Measurements from ENCODE around the gene AKAP13.

Gene AKAP13

GRCh38 chr15:85687329-85687728 is 306.9 kb downstream of the AKAP13 start:
- Mint-ChIP-seq H3K4me1 (peaks cover 19% of the 10 kb centered on the region), H3K27ac (no peak overlapping the region), H3K27me3 (ENCODE audit: low read depth) (no peaks in the 10 kb centered on the region), H3K4me3 (no peak overlapping the region), H3K36me3 (ENCODE audit: low read depth) (peaks cover 47% of the 10 kb centered on the region), H3K9me3 (no peaks in the 10 kb centered on the region)
- no peak for TF ChIP-seq CTCF (IDR thresholded peaks at IDR 0.05; ENCODE audit: unreplicated experiment in 3 of 3)

DNA sequence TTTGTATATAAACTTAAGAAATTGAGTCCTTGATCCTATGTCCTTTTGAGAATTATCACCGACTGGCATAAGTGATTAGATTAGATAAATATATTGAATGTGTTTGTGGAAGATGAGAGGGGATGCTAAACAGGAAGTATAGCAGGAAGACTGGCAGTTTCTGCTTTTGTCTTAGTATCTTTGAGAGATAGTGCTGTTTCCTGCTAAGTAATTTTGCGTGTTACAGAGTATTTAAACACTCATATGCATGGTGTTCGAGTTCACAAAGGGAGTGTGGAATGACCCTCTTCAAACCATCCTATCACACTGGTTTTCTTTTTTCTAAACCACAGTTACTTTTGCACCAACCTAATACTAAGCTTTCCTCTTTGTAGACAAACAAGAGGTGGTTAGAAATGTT is 308.3 kb downstream of the AKAP13 start:
- no peaks in the 10 kb centered on the region for H3K27me3 Mint-ChIP-seq (ENCODE audit: low read depth)
- no peak overlapping the region for H3K4me3 Mint-ChIP-seq
- TF ChIP-seq CTCF (IDR thresholded peaks at IDR 0.05; ENCODE audit: unreplicated experiment in 3 of 3) = no peak
- H3K36me3 Mint-ChIP-seq (ENCODE audit: low read depth) = peaks cover 51% of the 10 kb centered on the region
- peaks cover 19% of the 10 kb centered on the region for H3K4me1 Mint-ChIP-seq
- H3K27ac Mint-ChIP-seq = peak overlapping the region; percentile 90 to 95 (median 93)
- no peaks in the 10 kb centered on the region for H3K9me3 Mint-ChIP-seq

DNA sequence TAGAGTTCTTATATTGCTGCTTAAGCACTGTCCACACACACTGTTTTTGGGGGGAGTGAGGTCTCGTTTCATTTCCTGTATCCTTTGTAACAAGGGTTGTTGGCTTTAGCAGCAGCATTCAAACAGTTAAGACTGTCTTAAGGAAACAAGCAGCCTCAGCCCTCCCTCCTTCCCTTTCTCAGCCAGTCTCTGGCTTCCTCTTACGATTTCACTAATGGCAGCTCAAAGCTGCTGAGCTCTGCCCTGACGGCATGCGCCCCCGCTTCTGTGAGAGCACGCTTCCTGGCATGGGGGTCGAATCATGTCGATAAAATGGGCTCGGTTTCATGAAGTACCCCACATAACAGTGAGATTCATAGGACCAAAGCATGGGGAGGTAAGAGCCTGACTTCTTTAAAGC is 309.3 kb downstream of the AKAP13 start:
- TF ChIP-seq CTCF (IDR thresholded peaks at IDR 0.05; ENCODE audit: unreplicated experiment in 3 of 3) = no peak
- Mint-ChIP-seq H3K9me3 (no peaks in the 10 kb centered on the region), H3K36me3 (ENCODE audit: low read depth) (peaks cover 45% of the 10 kb centered on the region), H3K27me3 (ENCODE audit: low read depth) (no peaks in the 10 kb centered on the region), H3K27ac (peak overlapping the region; percentile 90 to 95 (median 93)), H3K4me3 (peak overlapping the region; percentile 86 to 88 (median 86)), H3K4me1 (peaks cover 19% of the 10 kb centered on the region)

DNA sequence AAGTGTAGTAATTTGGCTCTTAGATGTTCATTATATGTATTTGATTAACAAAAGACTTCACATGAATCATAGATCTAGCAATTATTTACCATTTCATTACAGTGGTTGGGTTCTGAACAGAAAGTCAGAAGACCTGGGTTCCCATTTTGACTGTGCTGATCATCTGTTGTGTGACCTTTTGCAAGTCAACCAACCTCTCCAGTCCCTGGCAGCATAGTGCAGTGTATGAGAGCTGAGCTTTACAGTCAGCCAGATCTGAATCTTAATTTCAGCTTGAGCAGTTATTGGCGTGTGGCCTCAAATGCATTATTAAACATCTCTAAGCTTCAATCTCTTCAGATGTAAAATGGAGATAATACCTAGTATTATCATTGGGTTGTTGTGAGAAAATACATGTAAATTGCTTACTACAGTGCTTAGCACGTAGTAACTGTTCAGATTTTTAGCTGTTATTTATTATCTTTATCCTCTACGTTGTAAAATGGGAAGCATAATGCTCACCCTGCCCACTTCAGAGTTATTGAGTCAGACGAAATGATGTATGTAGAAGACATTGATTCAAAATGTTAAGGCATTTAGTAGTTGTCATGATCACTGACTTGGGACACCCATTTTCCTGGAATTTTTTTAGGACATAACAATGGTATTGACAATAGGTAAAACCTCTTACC is 310.3 kb downstream of the AKAP13 start:
- peak overlapping the region; percentile 70 to 93 (median 90) for H3K27ac Mint-ChIP-seq
- H3K27me3 Mint-ChIP-seq (ENCODE audit: low read depth) = no peaks in the 10 kb centered on the region
- H3K4me1 Mint-ChIP-seq = peaks cover 19% of the 10 kb centered on the region
- TF ChIP-seq CTCF (IDR thresholded peaks at IDR 0.05; ENCODE audit: unreplicated experiment in 3 of 3) = no peak
- H3K36me3 Mint-ChIP-seq (ENCODE audit: low read depth) = peaks cover 44% of the 10 kb centered on the region
- H3K4me3 Mint-ChIP-seq = peak overlapping the region; percentile 60 to 78 (median 78)
- H3K9me3 Mint-ChIP-seq = no peaks in the 10 kb centered on the region

GRCh38 chr15:85691350-85692240 is 311.2 kb downstream of the AKAP13 start:
- peak overlapping the region in 2 of 3 experiments; percentile 4 to 31 for H3K4me3 Mint-ChIP-seq

More at GRCh38 chr15:85691350-85692240, 311.2 kb downstream of the AKAP13 start:
- H3K27me3 Mint-ChIP-seq (ENCODE audit: low read depth) = no peaks in the 10 kb centered on the region
- peak overlapping the region in 1 of 3 experiments; percentile 22 for H3K27ac Mint-ChIP-seq
- TF ChIP-seq CTCF (IDR thresholded peaks at IDR 0.05; ENCODE audit: unreplicated experiment in 3 of 3) = no peak
- peaks cover 19% of the 10 kb centered on the region for H3K4me1 Mint-ChIP-seq
- H3K36me3 Mint-ChIP-seq (ENCODE audit: low read depth) = peaks cover 42% of the 10 kb centered on the region
- no peaks in the 10 kb centered on the region for H3K9me3 Mint-ChIP-seq
